ENCODE data around the gene SUPT6H. TPM values are rescaled to one million over a fixed set of nuclear protein-coding genes. Genes with fewer than 3 reads are reported as not detected.

SUPT6H gene
- total RNA-seq, 1 donor from 2014 or later = 36.5 TPM

DNA sequence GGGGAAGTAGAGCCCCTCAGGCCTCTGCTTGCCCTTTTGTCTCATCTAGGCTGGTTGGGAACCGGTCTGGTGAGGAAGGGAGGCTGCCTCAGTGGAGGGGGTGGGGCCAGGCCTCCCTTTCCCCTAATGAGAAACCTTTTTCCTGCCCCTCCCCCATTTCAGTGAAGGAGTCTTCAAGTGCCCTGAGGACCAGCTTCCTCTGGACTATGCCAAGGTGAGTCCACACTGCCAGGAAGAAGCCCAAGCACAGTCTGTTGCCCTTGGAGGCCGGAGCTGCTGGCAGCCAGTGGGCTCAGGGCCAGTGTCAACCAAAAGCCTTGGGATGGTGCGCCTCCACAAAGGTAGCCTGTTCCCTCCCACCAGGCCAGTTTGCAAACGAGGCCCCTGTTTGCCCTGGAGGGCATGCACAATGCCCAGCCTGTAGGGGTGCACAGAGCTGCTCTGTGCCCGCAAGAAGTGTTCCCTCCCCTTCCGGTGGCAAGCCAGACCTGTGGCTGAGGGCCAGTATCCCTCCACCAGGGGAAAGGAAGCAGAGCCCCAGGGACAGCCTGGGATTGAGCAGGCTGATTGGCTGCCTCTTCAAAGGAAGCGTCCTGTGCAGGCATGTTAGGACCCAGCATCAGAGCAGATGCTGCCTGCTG is 85.2 kb downstream of the SUPT6H start:
- H3K36me3 ChIP-seq (ENCODE audit: control insufficient read depth in 3 of 3, insufficient read depth in 3 of 3, low read length in 3 of 3) = peaks cover 0 to 7% (median 0%) of the 10 kb centered on the region in 3 donors
- H3K27me3 ChIP-seq (ENCODE audit: control insufficient read depth in 3 of 3, insufficient read depth in 3 of 3, low read length in 3 of 3) = peaks cover 0 to 12% (median 6%) of the 10 kb centered on the region in 3 donors
- H3K27ac ChIP-seq (ENCODE audit: low read depth, low read length) = no peak overlapping the region
- H3K9me3 ChIP-seq (ENCODE audit: control insufficient read depth in 3 of 3, low read length in 3 of 3) = no peaks in the 10 kb centered on the region
- H3K4me1 ChIP-seq (ENCODE audit: control insufficient read depth in 3 of 3, insufficient read depth in 3 of 3, low read length in 3 of 3) = peaks cover 31 to 52% (median 38%) of the 10 kb centered on the region in 3 donors
- H3K9ac ChIP-seq (ENCODE audit: low read depth in 1 of 3, low read length in 3 of 3) = peak overlapping the region in 1 of 3 donors; percentile 45
- no peak overlapping the region for H3K4me3 ChIP-seq (ENCODE audit: low read length in 3 of 3)

GRCh38 chr17:28747801-28748750 is 86.1 kb downstream of the SUPT6H start:
- peaks cover 0 to 12% (median 6%) of the 10 kb centered on the region in 3 donors for H3K27me3 ChIP-seq (ENCODE audit: control insufficient read depth in 3 of 3, insufficient read depth in 3 of 3, low read length in 3 of 3)
- H3K27ac ChIP-seq (ENCODE audit: low read depth, low read length) = no peak overlapping the region
- H3K4me3 ChIP-seq (ENCODE audit: low read length in 3 of 3) = no peak overlapping the region
- H3K4me1 ChIP-seq (ENCODE audit: control insufficient read depth in 3 of 3, insufficient read depth in 3 of 3, low read length in 3 of 3) = peaks cover 30 to 49% (median 37%) of the 10 kb centered on the region in 3 donors
- peaks cover 0 to 7% (median 0%) of the 10 kb centered on the region in 3 donors for H3K36me3 ChIP-seq (ENCODE audit: control insufficient read depth in 3 of 3, insufficient read depth in 3 of 3, low read length in 3 of 3)
- no peak overlapping the region for H3K9ac ChIP-seq (ENCODE audit: low read depth in 1 of 3, low read length in 3 of 3)
- H3K9me3 ChIP-seq (ENCODE audit: control insufficient read depth in 3 of 3, low read length in 3 of 3) = no peaks in the 10 kb centered on the region

DNA sequence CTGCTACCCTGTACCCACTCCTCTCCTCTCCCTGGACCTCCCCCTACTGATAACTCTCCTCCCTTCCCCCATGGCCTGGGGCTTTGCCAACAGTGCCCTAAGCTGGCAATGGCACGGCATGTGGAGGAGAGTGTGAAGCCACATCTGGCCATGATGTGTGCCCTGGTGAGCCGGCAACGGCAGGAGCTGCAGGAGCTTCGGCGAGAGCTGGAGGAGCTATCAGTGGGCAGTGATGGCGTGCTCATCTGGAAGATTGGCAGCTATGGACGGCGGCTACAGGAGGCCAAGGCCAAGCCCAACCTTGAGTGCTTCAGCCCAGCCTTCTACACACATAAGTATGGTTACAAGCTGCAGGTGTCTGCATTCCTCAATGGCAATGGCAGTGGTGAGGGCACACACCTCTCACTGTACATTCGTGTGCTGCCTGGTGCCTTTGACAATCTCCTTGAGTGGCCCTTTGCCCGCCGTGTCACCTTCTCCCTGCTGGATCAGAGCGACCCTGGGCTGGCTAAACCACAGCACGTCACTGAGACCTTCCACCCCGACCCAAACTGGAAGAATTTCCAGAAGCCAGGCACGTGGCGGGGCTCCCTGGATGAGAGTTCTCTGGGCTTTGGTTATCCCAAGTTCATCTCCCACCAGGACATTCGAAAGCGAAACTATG is 87.0 kb downstream of the SUPT6H start:
- H3K9me3 ChIP-seq (ENCODE audit: control insufficient read depth in 3 of 3, low read length in 3 of 3) = no peaks in the 10 kb centered on the region
- H3K4me3 ChIP-seq (ENCODE audit: low read length in 3 of 3) = no peak overlapping the region
- peaks cover 0 to 12% (median 6%) of the 10 kb centered on the region in 3 donors for H3K27me3 ChIP-seq (ENCODE audit: control insufficient read depth in 3 of 3, insufficient read depth in 3 of 3, low read length in 3 of 3)
- H3K9ac ChIP-seq (ENCODE audit: low read depth in 1 of 3, low read length in 3 of 3) = no peak overlapping the region
- peaks cover 27 to 43% (median 32%) of the 10 kb centered on the region in 3 donors for H3K4me1 ChIP-seq (ENCODE audit: control insufficient read depth in 3 of 3, insufficient read depth in 3 of 3, low read length in 3 of 3)
- H3K36me3 ChIP-seq (ENCODE audit: control insufficient read depth in 3 of 3, insufficient read depth in 3 of 3, low read length in 3 of 3) = peaks cover 0 to 7% (median 0%) of the 10 kb centered on the region in 3 donors
- H3K27ac ChIP-seq (ENCODE audit: low read depth, low read length) = no peak overlapping the region

- H3K9ac ChIP-seq (ENCODE audit: low read depth in 1 of 3, low read length in 3 of 3) = no peak overlapping the region
- no peak overlapping the region for H3K4me3 ChIP-seq (ENCODE audit: low read length in 3 of 3)
- H3K9me3 ChIP-seq (ENCODE audit: control insufficient read depth in 3 of 3, low read length in 3 of 3) = no peaks in the 10 kb centered on the region
- peaks cover 0 to 12% (median 4%) of the 10 kb centered on the region in 3 donors for H3K27me3 ChIP-seq (ENCODE audit: control insufficient read depth in 3 of 3, insufficient read depth in 3 of 3, low read length in 3 of 3)
- H3K36me3 ChIP-seq (ENCODE audit: control insufficient read depth in 3 of 3, insufficient read depth in 3 of 3, low read length in 3 of 3) = peaks cover 0 to 7% (median 0%) of the 10 kb centered on the region in 3 donors
- H3K4me1 ChIP-seq (ENCODE audit: control insufficient read depth in 3 of 3, insufficient read depth in 3 of 3, low read length in 3 of 3) = peaks cover 23 to 39% (median 29%) of the 10 kb centered on the region in 3 donors
- no peak overlapping the region for H3K27ac ChIP-seq (ENCODE audit: low read depth, low read length)
Measured at GRCh38 chr17:28749516-28750177, 87.6 kb downstream of the SUPT6H start.

DNA sequence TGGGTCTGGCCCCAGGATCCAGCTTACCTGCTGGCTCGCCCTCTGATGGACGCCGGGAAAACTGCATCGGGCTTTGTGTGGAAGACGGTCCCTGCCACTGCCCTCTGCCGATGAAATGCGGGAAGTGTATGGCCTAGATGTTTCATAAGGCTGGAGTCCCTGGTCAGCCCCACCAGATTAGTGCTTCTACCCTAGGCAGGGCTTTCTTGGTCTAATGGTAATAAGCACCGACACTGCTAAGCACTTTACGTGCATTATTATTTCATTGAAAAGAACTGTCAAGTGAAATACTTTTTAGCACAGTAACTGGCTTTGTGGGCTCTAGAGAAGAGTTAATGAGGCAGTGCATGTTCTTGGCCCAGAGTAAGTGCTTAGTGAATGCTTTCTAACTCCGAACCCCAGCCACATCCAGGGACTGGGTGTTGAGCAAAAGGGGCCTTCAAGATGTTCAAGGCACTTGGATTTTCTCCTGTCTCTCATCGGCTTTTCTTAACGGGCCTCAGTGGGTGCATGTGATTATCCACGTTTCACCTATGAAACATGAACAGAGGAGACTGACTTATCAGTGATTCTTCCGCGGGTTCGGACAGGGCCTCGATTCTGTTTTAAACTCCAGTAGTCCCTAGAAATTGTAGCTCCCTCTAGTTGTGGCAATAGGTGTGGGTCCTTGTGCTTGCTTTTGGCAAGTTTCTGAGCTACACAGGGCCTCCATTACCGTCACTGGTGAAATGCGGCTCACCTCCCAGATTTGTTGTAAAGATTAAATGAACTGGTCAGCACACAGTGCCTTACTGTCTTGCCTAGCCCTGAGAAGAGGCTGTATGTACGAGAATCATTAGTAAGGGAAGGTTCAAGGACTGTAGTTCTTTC is 88.4 kb downstream of the SUPT6H start:
- peaks cover 19 to 33% (median 23%) of the 10 kb centered on the region in 3 donors for H3K4me1 ChIP-seq (ENCODE audit: control insufficient read depth in 3 of 3, insufficient read depth in 3 of 3, low read length in 3 of 3)
- no peak overlapping the region for H3K4me3 ChIP-seq (ENCODE audit: low read length in 3 of 3)
- peaks cover 0 to 7% (median 0%) of the 10 kb centered on the region in 3 donors for H3K27me3 ChIP-seq (ENCODE audit: control insufficient read depth in 3 of 3, insufficient read depth in 3 of 3, low read length in 3 of 3)
- no peak overlapping the region for H3K27ac ChIP-seq (ENCODE audit: low read depth, low read length)
- H3K36me3 ChIP-seq (ENCODE audit: control insufficient read depth in 3 of 3, insufficient read depth in 3 of 3, low read length in 3 of 3) = peaks cover 0 to 7% (median 0%) of the 10 kb centered on the region in 3 donors
- H3K9ac ChIP-seq (ENCODE audit: low read depth in 1 of 3, low read length in 3 of 3) = peak overlapping the region in 2 of 3 donors; percentile 2 to 5
- H3K9me3 ChIP-seq (ENCODE audit: control insufficient read depth in 3 of 3, low read length in 3 of 3) = no peaks in the 10 kb centered on the region

- peaks cover 0 to 9% (median 3%) of the 10 kb centered on the region in 3 donors for H3K36me3 ChIP-seq (ENCODE audit: control insufficient read depth in 3 of 3, insufficient read depth in 3 of 3, low read length in 3 of 3)
Measured at GRCh38 chr17:28751600-28752366, 89.8 kb downstream of the SUPT6H start.

More at GRCh38 chr17:28751600-28752366, 89.8 kb downstream of the SUPT6H start:
- no peaks in the 10 kb centered on the region for H3K9me3 ChIP-seq (ENCODE audit: control insufficient read depth in 3 of 3, low read length in 3 of 3)
- H3K9ac ChIP-seq (ENCODE audit: low read depth in 1 of 3, low read length in 3 of 3) = no peak overlapping the region
- no peaks in the 10 kb centered on the region for H3K27me3 ChIP-seq (ENCODE audit: control insufficient read depth in 3 of 3, insufficient read depth in 3 of 3, low read length in 3 of 3)
- peaks cover 6 to 20% (median 11%) of the 10 kb centered on the region in 3 donors for H3K4me1 ChIP-seq (ENCODE audit: control insufficient read depth in 3 of 3, insufficient read depth in 3 of 3, low read length in 3 of 3)
- H3K27ac ChIP-seq (ENCODE audit: low read depth, low read length) = no peak overlapping the region
- no peak overlapping the region for H3K4me3 ChIP-seq (ENCODE audit: low read length in 3 of 3)

Small RNA genes within 50 kb of the gene (small RNA-seq; reads per million reads assigned to genes)
- gene SNORD42A (not detected), gene SNORD42B (not detected), gene SNORD4A (not detected), gene SNORD4B (not detected)

Other genes with a start within 250 kb of the SUPT6H start
- not detected for gene SLC13A2, start 188.6 kb upstream of the SUPT6H start, total RNA-seq
- not detected for gene FOXN1, start 155.9 kb upstream of the SUPT6H start, total RNA-seq
- 5.7 TPM for gene UNC119, start 109.6 kb upstream of the SUPT6H start, total RNA-seq
- 19.3 TPM for gene PIGS, start 90.7 kb upstream of the SUPT6H start, total RNA-seq
- gene ALDOC, start 85.3 kb upstream of the SUPT6H start, total RNA-seq = 4.7 TPM
- gene SPAG5, start 63.2 kb upstream of the SUPT6H start, total RNA-seq = 5.7 TPM
- gene RSKR, start 48.0 kb upstream of the SUPT6H start, total RNA-seq = 3.7 TPM
- gene BLTP2, start 17.0 kb upstream of the SUPT6H start, total RNA-seq = 80.4 TPM
- gene SDF2, start 299 bp upstream of the SUPT6H start, total RNA-seq = 41.2 TPM
- gene PROCA1, start 49.7 kb downstream of the SUPT6H start, total RNA-seq = 0.52 TPM
- 44.9 TPM for gene RAB34, start 55.7 kb downstream of the SUPT6H start, total RNA-seq
- gene RPL23A, start 57.8 kb downstream of the SUPT6H start, total RNA-seq = 880 TPM
- gene TLCD1, start 64.0 kb downstream of the SUPT6H start, total RNA-seq = 1.6 TPM
- 0.52 TPM for gene NEK8, start 66.6 kb downstream of the SUPT6H start, total RNA-seq
- gene TRAF4, start 81.8 kb downstream of the SUPT6H start, total RNA-seq = 26.1 TPM
- 6.3 TPM for gene FAM222B, start 180.6 kb downstream of the SUPT6H start, total RNA-seq
- gene ERAL1, start 192.8 kb downstream of the SUPT6H start, total RNA-seq = 19.3 TPM
- 25.6 TPM for gene FLOT2, start 235.5 kb downstream of the SUPT6H start, total RNA-seq
- 5.7 TPM for gene DHRS13, start 240.9 kb downstream of the SUPT6H start, total RNA-seq